Hepatocyte (in vitro differentiated cells): ENCODE data around the gene NR3C2.

Source experiments
- EZH2 ChIP-seq: fragments of 200-600 bp; sonication (generic); IDR thresholded peaks from 2 replicates; pipeline ENCODE4 v1.6.1; 2016; ENCODE audit warnings: antibody characterized with exemption, mild to moderate bottlenecking, borderline replicate concordance
- TF ChIP-seq, protein P1 (sequence below): fragments of 200-600 bp; sonication (generic); IDR thresholded peaks from 2 replicates; pipeline ENCODE4 v1.5.1; 2016; ENCODE audit warnings: antibody characterized with exemption, mild to moderate bottlenecking; ENCODE audit not compliant: poor library complexity

DNA sequence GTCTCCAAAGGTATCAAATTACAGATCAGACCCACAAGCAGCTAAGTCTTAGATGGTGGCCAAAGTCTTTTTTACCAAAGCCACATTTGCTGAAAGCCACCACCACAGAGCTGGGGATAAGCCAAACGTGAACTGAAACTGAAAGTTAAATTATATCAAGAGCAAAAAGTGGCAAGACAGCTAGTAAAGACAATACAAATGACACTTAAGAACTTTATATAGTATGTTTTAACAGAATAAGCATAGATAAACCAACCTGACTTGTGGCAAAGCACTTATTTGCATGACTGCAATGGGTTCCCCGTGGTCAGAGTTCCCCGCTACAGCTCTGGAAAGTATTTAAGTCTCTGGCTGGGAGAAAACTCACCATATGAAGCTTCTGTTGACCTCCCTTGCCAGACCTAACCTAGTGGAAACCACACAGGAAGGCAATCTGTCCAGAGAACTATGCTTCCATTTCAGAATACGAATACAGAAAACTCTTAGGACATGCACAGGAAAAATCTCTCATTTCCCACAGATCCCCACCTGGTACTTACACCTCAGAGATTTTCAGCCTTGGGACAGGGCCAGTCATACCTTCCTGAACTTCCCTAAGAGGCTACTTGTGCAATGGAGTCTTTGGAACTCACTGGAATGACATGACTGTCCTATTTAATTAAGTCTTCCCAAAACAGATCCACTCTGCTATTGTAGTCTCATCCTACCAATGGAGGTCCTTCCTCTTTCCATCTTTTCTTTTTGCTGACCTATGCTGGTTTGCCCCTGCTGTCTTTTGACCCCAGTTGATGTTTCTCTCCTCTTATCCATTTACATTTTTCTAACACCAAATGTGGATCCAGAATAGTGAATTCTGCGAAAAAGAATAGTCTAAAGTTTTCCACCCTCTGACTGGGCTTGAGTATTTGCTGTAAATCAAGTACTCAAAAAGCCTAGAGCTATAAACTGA is 225.1 kb downstream of the NR3C2 start:
- TF ChIP-seq, protein P1, sequence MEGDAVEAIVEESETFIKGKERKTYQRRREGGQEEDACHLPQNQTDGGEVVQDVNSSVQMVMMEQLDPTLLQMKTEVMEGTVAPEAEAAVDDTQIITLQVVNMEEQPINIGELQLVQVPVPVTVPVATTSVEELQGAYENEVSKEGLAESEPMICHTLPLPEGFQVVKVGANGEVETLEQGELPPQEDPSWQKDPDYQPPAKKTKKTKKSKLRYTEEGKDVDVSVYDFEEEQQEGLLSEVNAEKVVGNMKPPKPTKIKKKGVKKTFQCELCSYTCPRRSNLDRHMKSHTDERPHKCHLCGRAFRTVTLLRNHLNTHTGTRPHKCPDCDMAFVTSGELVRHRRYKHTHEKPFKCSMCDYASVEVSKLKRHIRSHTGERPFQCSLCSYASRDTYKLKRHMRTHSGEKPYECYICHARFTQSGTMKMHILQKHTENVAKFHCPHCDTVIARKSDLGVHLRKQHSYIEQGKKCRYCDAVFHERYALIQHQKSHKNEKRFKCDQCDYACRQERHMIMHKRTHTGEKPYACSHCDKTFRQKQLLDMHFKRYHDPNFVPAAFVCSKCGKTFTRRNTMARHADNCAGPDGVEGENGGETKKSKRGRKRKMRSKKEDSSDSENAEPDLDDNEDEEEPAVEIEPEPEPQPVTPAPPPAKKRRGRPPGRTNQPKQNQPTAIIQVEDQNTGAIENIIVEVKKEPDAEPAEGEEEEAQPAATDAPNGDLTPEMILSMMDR = no peak
- TF ChIP-seq EZH2 = no peak
